Measurements from ENCODE around the gene CCDC91. TPM values are rescaled to one million over a fixed set of nuclear protein-coding genes. Genes with fewer than 3 reads are reported as not detected.
A peak's percentile ranks its signal among the peaks of the same experiment; 100 is the strongest.

Gene CCDC91
- total RNA-seq, 1 experiment from 2014 or later = 35.9 TPM

DNA sequence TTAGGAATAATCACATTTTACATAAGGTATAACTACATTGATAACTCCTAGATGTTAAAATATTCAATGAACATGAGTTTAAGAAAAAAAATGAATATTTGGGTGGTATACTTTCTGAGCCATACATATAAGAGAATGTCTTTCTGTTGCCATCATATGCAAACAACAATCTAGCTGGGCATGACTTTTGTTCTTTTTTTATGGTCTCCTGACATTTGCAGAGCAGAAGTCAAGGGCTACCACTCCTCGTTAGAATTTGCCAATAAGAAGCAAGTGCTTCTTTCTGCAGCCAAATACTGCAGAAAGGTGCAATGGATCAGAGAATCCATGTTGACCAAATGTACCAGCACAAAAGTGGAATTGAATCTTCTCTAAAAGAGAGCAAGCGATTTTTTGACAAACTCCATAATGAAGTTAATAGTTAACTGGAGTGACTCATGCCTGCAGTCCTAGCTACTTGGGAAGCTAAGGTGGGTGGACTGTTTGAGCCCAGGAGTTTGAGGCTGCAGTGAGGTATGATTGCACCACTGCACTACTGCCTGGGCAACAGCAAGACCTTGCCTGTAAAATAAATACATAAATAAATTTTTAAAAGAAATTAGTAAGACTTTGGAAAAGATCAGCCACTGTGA is 25.5 kb upstream of the CCDC91 start:
- H3K36me3 Mint-ChIP-seq (ENCODE audit: insufficient read depth, unreplicated experiment) = no peaks in the 10 kb centered on the region
- H3K4me1 Mint-ChIP-seq (ENCODE audit: insufficient read depth, unreplicated experiment) = no peaks in the 10 kb centered on the region
- no TSS peak for BruUV-seq (replicated peaks)
- ChIA-PET CTCF (interaction anchor here (0.6 kb wide), 1 partner anchor 1725 kb away, joined by 5 read pairs; no protein-coding TSS in a partner anchor), POLR2A (interaction anchor here (0.6 kb wide), 1 partner anchor 100 kb away, joined by 4 read pairs; no protein-coding TSS in a partner anchor)
- H3K27me3 Mint-ChIP-seq (ENCODE audit: insufficient read depth, unreplicated experiment) = no peaks in the 10 kb centered on the region
- H3K4me3 Mint-ChIP-seq (ENCODE audit: unreplicated experiment) = no peak overlapping the region
- TF ChIP-seq, protein P1, sequence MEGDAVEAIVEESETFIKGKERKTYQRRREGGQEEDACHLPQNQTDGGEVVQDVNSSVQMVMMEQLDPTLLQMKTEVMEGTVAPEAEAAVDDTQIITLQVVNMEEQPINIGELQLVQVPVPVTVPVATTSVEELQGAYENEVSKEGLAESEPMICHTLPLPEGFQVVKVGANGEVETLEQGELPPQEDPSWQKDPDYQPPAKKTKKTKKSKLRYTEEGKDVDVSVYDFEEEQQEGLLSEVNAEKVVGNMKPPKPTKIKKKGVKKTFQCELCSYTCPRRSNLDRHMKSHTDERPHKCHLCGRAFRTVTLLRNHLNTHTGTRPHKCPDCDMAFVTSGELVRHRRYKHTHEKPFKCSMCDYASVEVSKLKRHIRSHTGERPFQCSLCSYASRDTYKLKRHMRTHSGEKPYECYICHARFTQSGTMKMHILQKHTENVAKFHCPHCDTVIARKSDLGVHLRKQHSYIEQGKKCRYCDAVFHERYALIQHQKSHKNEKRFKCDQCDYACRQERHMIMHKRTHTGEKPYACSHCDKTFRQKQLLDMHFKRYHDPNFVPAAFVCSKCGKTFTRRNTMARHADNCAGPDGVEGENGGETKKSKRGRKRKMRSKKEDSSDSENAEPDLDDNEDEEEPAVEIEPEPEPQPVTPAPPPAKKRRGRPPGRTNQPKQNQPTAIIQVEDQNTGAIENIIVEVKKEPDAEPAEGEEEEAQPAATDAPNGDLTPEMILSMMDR (IDR thresholded peaks at IDR 0.05; ENCODE audit: unreplicated experiment) = no peak
- intact Hi-C loops (cut with micrococcal nuclease) = no loop called here
- peak; percentile 7 for DNase-seq (ENCODE audit: unreplicated experiment)
- no peaks in the 10 kb centered on the region for H3K9me3 Mint-ChIP-seq (ENCODE audit: unreplicated experiment)
- H3K27ac Mint-ChIP-seq (ENCODE audit: low read depth, unreplicated experiment) = no peak overlapping the region

DNA sequence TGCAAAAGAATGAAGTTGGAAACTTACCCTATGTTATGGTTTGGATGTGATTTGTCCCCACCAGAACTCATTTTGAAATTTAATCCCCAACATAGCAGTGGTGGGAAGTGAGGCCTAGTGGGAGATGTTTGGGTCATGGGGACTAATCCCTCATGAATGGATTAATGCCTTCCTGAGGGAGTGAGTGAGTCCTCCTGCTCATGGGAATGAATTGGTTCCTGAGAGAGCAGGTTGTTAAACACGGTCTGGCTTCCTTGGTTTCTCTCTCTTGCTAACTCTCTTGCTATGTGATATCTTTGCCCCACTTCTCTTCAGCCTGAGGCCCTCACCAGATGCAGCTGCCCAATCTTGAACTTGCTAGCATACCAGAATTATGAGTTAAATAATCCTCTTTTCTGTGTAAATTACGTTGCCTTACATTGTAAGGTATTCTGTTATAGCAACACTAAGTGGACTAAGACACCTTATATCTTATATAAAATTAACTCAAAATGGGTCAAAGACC is 22.2 kb upstream of the CCDC91 start:
- Mint-ChIP-seq H3K36me3 (ENCODE audit: insufficient read depth, unreplicated experiment) (no peaks in the 10 kb centered on the region), H3K9me3 (ENCODE audit: unreplicated experiment) (no peaks in the 10 kb centered on the region), H3K27me3 (ENCODE audit: insufficient read depth, unreplicated experiment) (no peaks in the 10 kb centered on the region), H3K4me1 (ENCODE audit: insufficient read depth, unreplicated experiment) (peaks cover 10% of the 10 kb centered on the region), H3K27ac (ENCODE audit: low read depth, unreplicated experiment) (no peak overlapping the region), H3K4me3 (ENCODE audit: unreplicated experiment) (no peak overlapping the region)
- ChIA-PET POLR2A (interaction anchor here (0.6 kb wide), 1 partner anchor 140 kb away, joined by 4 read pairs; no protein-coding TSS in a partner anchor), CTCF (interaction anchor here (0.8 kb wide), 1 partner anchor 13 kb away, joined by 3 read pairs; no protein-coding TSS in a partner anchor)
- no TSS peak for BruUV-seq (replicated peaks)
- intact Hi-C loops (cut with micrococcal nuclease) = no loop called here
- TF ChIP-seq, protein P1 (IDR thresholded peaks at IDR 0.05; ENCODE audit: unreplicated experiment) = no peak
- DNase-seq (ENCODE audit: unreplicated experiment) = no peak

DNA sequence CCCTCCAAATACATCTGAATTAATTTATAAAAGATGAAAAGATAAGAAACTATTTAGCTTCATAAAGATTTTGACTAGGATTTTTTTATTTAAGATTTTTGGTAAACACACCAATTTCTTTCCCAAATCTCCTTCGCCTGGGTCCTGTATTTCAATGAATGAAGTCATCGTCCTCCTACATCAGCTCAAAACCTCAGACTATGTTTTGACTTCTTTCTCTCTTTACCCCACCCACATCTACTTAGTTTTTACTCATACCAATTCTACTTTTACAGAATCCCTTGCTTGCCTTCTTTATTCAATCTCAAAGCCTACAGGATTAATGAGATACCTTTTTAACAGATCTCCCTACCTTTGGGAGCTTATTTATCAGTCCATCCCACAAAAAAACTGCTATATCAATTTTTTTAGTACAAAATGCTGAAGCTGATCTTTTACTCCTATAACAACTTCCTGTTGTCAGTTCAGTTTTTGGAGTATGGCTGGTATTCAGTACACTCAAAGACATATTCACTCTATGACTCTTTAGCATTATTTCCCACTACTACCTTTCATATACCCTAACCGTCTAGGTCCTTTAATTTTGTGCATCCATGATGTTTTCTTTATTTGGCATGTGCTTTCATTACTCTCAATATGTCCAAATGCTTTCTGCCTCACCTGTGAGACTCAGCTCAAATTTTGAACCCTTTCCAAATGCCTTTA is 18.7 kb upstream of the CCDC91 start:
- H3K27ac Mint-ChIP-seq (ENCODE audit: low read depth, unreplicated experiment) = no peak overlapping the region
- BruUV-seq (replicated peaks) = no TSS peak
- POLR2A ChIA-PET = interaction anchor here (0.6 to 3.4 kb wide), 11 partner anchors 11 to 702 kb away, joined by 3 to 16 read pairs (median 4); partner anchors contain the start of genes CCDC91, KLHL42 and MANSC4

More for the DNA sequence above, 18.7 kb upstream of the CCDC91 start:
- no peaks in the 10 kb centered on the region for H3K36me3 Mint-ChIP-seq (ENCODE audit: insufficient read depth, unreplicated experiment)
- no peak for DNase-seq (ENCODE audit: unreplicated experiment)
- H3K4me3 Mint-ChIP-seq (ENCODE audit: unreplicated experiment) = no peak overlapping the region
- TF ChIP-seq, protein P1 (IDR thresholded peaks at IDR 0.05; ENCODE audit: unreplicated experiment) = no peak
- CTCF ChIA-PET = interaction anchor here (0.6 to 4.1 kb wide), 8 partner anchors 12 to 464 kb away, joined by 3 to 28 read pairs (median 4); no protein-coding TSS in a partner anchor
- no peaks in the 10 kb centered on the region for H3K9me3 Mint-ChIP-seq (ENCODE audit: unreplicated experiment)
- intact Hi-C loops (cut with micrococcal nuclease) = loop anchor here (1.0 to 10.0 kb wide), 6 partner anchors 202 to 701 kb away; no protein-coding TSS in a partner anchor
- peaks cover 10% of the 10 kb centered on the region for H3K4me1 Mint-ChIP-seq (ENCODE audit: insufficient read depth, unreplicated experiment)
- H3K27me3 Mint-ChIP-seq (ENCODE audit: insufficient read depth, unreplicated experiment) = no peaks in the 10 kb centered on the region

Measured in MCF 10A (cell line).